Endodermal cell (in vitro differentiated cells): Measurements from ENCODE around the gene TMC3. TPM values are rescaled to one million over a fixed set of nuclear protein-coding genes. Genes with fewer than 3 reads are reported as not detected.

Experiments
- DNase-seq: peaks from one replicate; pipeline ENCODE4 v3.0.0-alpha.2; 2017
- H3K27ac ChIP-seq: 2 replicates; pipeline ENCODE4 v1.5.1; 2013; ENCODE audit warnings: mild to moderate bottlenecking, low read depth, low read length, moderate library complexity
- H3K27me3 ChIP-seq: 2 replicates; pipeline ENCODE4 v1.6.1; 2013; ENCODE audit warnings: mild to moderate bottlenecking, low read length, moderate library complexity; ENCODE audit not compliant: insufficient read depth, control insufficient read depth, poor library complexity, severe bottlenecking
- H3K36me3 ChIP-seq: 2 replicates; pipeline ENCODE4 v1.7.0; 2013; ENCODE audit warnings: mild to moderate bottlenecking, low read length, moderate library complexity; ENCODE audit not compliant: control insufficient read depth, insufficient read depth
- H3K4me1 ChIP-seq: one replicate; pipeline ENCODE4 v1.7.0; 2013; ENCODE audit warnings: low read length; ENCODE audit not compliant: control insufficient read depth, insufficient read depth
- H3K4me3 ChIP-seq: 2 replicates; pipeline ENCODE4 v1.5.1; 2013; ENCODE audit warnings: mild to moderate bottlenecking, low read length, moderate library complexity
- H3K9ac ChIP-seq: 2 replicates; pipeline ENCODE4 v1.6.1; 2013; ENCODE audit warnings: mild to moderate bottlenecking, low read length, moderate library complexity; ENCODE audit not compliant: poor library complexity, severe bottlenecking; ENCODE audit errors: extremely low read depth
- H3K9me3 ChIP-seq: 2 replicates; pipeline ENCODE4 v1.6.1; 2013; ENCODE audit warnings: mild to moderate bottlenecking, low read length, moderate library complexity; ENCODE audit not compliant: control insufficient read depth
- H3K27ac Mint-ChIP-seq: 2 replicates; pipeline ENCODE4 v1.8.0; 2020; ENCODE audit warnings: mixed read lengths
- H3K27me3 Mint-ChIP-seq: 2 replicates; pipeline ENCODE4 v1.8.0; 2021; ENCODE audit warnings: mild to moderate bottlenecking, mixed read lengths; ENCODE audit not compliant: insufficient read depth
- H3K36me3 Mint-ChIP-seq: 2 replicates; pipeline ENCODE4 v1.8.0; 2020; ENCODE audit warnings: low read depth, mixed read lengths
- H3K4me1 Mint-ChIP-seq: 2 replicates; pipeline ENCODE4 v1.8.0; 2020; ENCODE audit warnings: mixed read lengths
- H3K4me3 Mint-ChIP-seq: 2 replicates; pipeline ENCODE4 v1.8.0; 2020; ENCODE audit warnings: mild to moderate bottlenecking, moderate library complexity, mixed read lengths
- H3K9me3 Mint-ChIP-seq: 2 replicates; pipeline ENCODE4 v1.8.0; 2020; ENCODE audit warnings: mild to moderate bottlenecking, mixed read lengths
- CTCF ChIP-seq: fragments of 200-600 bp; sonication (generic); conservative IDR thresholded peaks from 2 replicates; pipeline ENCODE4 v1.5.0; 2021; ENCODE audit warnings: antibody characterized with exemption, mild to moderate bottlenecking
- WGBS, 2 experiments: methylation state at CpG; one replicate each; pipeline versions ENCODE4 v1.1.5 to v1.1.7; 2013; ENCODE audit warnings: missing lambda C conversion rate in 2 of 2, mixed read lengths in 1 of 2; ENCODE audit not compliant: insufficient coverage in 1 of 2, insufficient read length in 1 of 2; 5-methylcytosine and 5-hydroxymethylcytosine counted together
- total RNA-seq, 2 donors: library from RNA; stranded (reverse); fragmentation: NEBNext Ultra II Directional in 1 of 2; extraction: Animal tissue kit (Norgen Biotek cat#: 25700) in 1 of 2; gene quantifications; 2 replicates in 1 of 2; 3 replicates in 1 of 2; pipeline ENCODE4 v1.2.1, GENCODE V29; 2021

Gene TMC3
- total RNA-seq, 2 donors from 2014 or later, result not detected

- WGBS, 2 experiments, result 89% methylated on average over 3 to 4 of the region's 4 CpGs
- no peaks in the 10 kb centered on the region for H3K36me3 Mint-ChIP-seq
- no peak overlapping the region for H3K4me3 Mint-ChIP-seq
- H3K4me1 Mint-ChIP-seq, result peaks cover 7% of the 10 kb centered on the region
- no peak for DNase-seq
- no peak overlapping the region for H3K27ac Mint-ChIP-seq
- Histone ChIP-seq H3K4me3 (no peak overlapping the region), H3K4me1 (peaks cover 21% of the 10 kb centered on the region), H3K36me3 (no peaks in the 10 kb centered on the region), H3K9me3 (no peaks in the 10 kb centered on the region), H3K27ac (no peak overlapping the region), H3K9ac (no peak overlapping the region), H3K27me3 (no peaks in the 10 kb centered on the region)
- no peaks in the 10 kb centered on the region for H3K27me3 Mint-ChIP-seq
- H3K9me3 Mint-ChIP-seq, result no peaks in the 10 kb centered on the region
- no peak for TF ChIP-seq CTCF
These were observed 2.2 kb upstream of the TMC3 start for GRCh38 chr15:81376231-81376630.

DNA sequence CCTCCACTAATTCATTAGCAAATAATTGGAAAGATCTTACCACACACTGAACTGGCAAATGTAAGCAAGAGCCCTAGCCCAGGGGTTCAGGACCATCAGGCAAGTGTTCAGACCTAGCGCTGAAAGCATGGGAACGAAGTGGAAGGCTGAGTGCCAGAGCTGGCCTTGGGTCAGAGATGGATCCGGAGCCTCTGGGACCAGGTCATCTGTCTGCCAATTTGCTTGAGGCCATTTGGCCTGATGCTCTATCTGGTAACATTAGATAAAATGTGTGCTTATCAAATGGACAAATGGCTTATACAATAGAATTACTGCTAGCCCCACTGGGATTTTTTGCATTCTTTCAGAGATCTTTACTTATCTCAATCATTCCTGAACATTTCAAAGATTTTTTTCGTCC is 1.4 kb upstream of the TMC3 start:
- Histone ChIP-seq H3K27ac (no peak overlapping the region), H3K9ac (no peak overlapping the region), H3K36me3 (no peaks in the 10 kb centered on the region), H3K27me3 (no peaks in the 10 kb centered on the region), H3K9me3 (no peaks in the 10 kb centered on the region), H3K4me1 (peaks cover 21% of the 10 kb centered on the region), H3K4me3 (no peak overlapping the region)
- no peak for DNase-seq
- Mint-ChIP-seq H3K36me3 (no peaks in the 10 kb centered on the region), H3K27ac (no peak overlapping the region), H3K4me1 (peaks cover 7% of the 10 kb centered on the region), H3K27me3 (no peaks in the 10 kb centered on the region), H3K4me3 (no peak overlapping the region), H3K9me3 (no peaks in the 10 kb centered on the region)
- no peak for TF ChIP-seq CTCF
- WGBS, 2 experiments, result 92 to 100% methylated on average over 2 to 4 of the region's 4 CpGs

- DNase-seq, result no peak
- no peak overlapping the region for H3K27ac ChIP-seq
- peaks cover 16% of the 10 kb centered on the region for H3K4me1 ChIP-seq
- Mint-ChIP-seq H3K27ac (no peak overlapping the region), H3K36me3 (no peaks in the 10 kb centered on the region), H3K4me1 (peaks cover 7% of the 10 kb centered on the region), H3K4me3 (no peak overlapping the region), H3K27me3 (no peaks in the 10 kb centered on the region), H3K9me3 (no peaks in the 10 kb centered on the region)
- TF ChIP-seq CTCF, result no peak
- no peaks in the 10 kb centered on the region for H3K27me3 ChIP-seq
- WGBS, 2 experiments, result 88% methylated on average over 4 of the region's 5 CpGs; no CpG with 5 or more reads in 1 of the 2 experiments
- H3K36me3 ChIP-seq, result no peaks in the 10 kb centered on the region
- H3K4me3 ChIP-seq, result no peak overlapping the region
- no peak overlapping the region for H3K9ac ChIP-seq
- no peaks in the 10 kb centered on the region for H3K9me3 ChIP-seq
These were observed 837 bp downstream of the TMC3 start for GRCh38 chr15:81373176-81373575.
